ENCODE data around the gene ABCB9.

DNA sequence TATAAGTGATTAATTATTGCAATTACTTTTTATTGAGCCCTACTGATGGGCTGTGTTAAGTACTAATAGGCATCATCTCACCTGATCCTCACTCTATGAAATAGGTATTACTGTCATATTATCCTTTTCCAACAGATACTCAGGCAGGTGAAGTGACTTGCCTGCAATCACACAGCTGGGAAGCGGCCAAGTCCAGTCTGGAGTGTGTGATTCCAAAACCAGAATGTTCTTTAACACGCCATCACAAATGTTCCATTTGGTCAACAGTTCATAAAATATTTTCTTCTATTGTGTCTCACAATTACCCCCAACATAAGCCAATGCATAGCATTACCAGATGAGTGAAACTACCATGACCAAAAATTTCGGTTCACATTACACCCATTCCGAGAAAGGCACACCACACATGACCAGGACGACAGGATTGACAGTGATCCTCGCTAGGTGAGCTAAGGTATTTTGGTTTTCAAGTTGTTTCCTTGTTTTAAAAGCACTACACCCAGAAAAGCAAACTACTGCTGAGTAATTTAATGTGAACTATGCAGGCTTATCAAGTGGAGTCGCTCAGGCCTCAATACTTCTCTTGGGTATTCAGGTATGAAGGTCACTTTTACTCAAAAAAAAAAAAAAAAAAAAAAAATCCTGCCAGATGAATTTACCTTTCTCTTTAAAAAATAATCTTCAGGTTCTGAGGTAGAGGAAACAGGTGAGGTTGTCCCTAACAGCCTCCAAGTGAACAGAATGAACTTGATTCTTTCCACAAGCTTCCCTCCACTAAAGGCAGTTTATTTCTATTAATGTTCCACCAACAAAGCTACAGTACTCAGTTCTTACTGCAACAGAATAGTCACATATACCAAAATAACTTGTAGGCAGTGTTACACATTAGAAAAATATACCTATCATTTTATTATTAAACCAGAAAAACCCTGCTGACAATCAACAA lies 72.8 kb downstream of the ABCB9 start:
- TF ChIP-seq POLR2AphosphoS5 (IDR thresholded peaks at IDR 0.05; ENCODE audit: low read depth, low read length) (no peak), POLR2A (IDR thresholded peaks at IDR 0.05; ENCODE audit: low read depth, low read length) (no peak), SPI1 (IDR thresholded peaks at IDR 0.05; ENCODE audit: low read depth, low read length) (no peak), TAF1 (IDR thresholded peaks at IDR 0.05; ENCODE audit: low read depth, low read length) (no peak)

Measured in GM12891 (cell line).